Astrocyte (in vitro differentiated cells and primary cell): ENCODE data around the gene RPUSD1. TPM values are rescaled to one million over a fixed set of nuclear protein-coding genes. Genes with fewer than 3 reads are reported as not detected.

Experiments
- DNase-seq: peaks from one replicate; pipeline ENCODE4 v3.0.0-alpha.2; 2010; ENCODE audit warnings: low read depth
- FAIRE-seq: peaks from 2 replicates; lab custom pipeline; 2011; peaks lifted over from hg19 to GRCh38; lab: Jason Lieb, UNC
- H2AFZ ChIP-seq: 2 replicates; pipeline ENCODE4 v1.6.0; 2012; ENCODE audit warnings: low read depth, low read length, inconsistent platforms
- H3K27ac ChIP-seq: 2 replicates; pipeline ENCODE4 v1.5.1; 2011; ENCODE audit warnings: low read depth, low read length, inconsistent platforms
- H3K27me3 ChIP-seq: 2 replicates; pipeline ENCODE4 v1.6.0; 2011; ENCODE audit warnings: low read length, inconsistent platforms; ENCODE audit not compliant: insufficient read depth
- H3K36me3 ChIP-seq: 2 replicates; pipeline ENCODE4 v1.5.1; 2011; ENCODE audit warnings: low read length, inconsistent platforms; ENCODE audit not compliant: insufficient read depth
- H3K4me1 ChIP-seq: 2 replicates; pipeline ENCODE4 v1.5.1; 2011; ENCODE audit warnings: low read length, inconsistent platforms; ENCODE audit not compliant: insufficient read depth
- H3K4me2 ChIP-seq: 2 replicates; pipeline ENCODE4 v1.6.0; 2012; ENCODE audit warnings: low read length, inconsistent platforms
- H3K4me3 ChIP-seq: 2 replicates; pipeline ENCODE4 v1.5.1; 2011; ENCODE audit warnings: low read depth, mild to moderate bottlenecking, low read length, inconsistent platforms; ENCODE audit not compliant: insufficient read depth
- H3K79me2 ChIP-seq: 2 replicates; pipeline ENCODE4 v1.6.0; 2012; ENCODE audit warnings: mild to moderate bottlenecking, low read length, inconsistent platforms; ENCODE audit not compliant: insufficient read depth
- H3K9ac ChIP-seq: 2 replicates; pipeline ENCODE4 v1.6.0; 2012; ENCODE audit warnings: mild to moderate bottlenecking, low read length, inconsistent platforms
- H3K9me3 ChIP-seq: 2 replicates; pipeline ENCODE4 v1.5.1; 2012; ENCODE audit warnings: low read depth, mild to moderate bottlenecking, low read length, inconsistent platforms; ENCODE audit not compliant: insufficient read depth
- H4K20me1 ChIP-seq: 2 replicates; pipeline ENCODE4 v1.6.0; 2012; ENCODE audit warnings: low read length, inconsistent platforms; ENCODE audit not compliant: insufficient read depth
- H3K27ac Mint-ChIP-seq: one replicate; pipeline ENCODE4 v1.8.0; 2021; ENCODE audit warnings: mild to moderate bottlenecking, mixed read lengths; ENCODE audit not compliant: unreplicated experiment
- H3K27me3 Mint-ChIP-seq: one replicate; pipeline ENCODE4 v1.8.0; 2021; ENCODE audit warnings: low read depth, mixed read lengths; ENCODE audit not compliant: unreplicated experiment
- H3K36me3 Mint-ChIP-seq: one replicate; pipeline ENCODE4 v1.8.0; 2021; ENCODE audit warnings: low read depth, mixed read lengths; ENCODE audit not compliant: unreplicated experiment
- H3K4me1 Mint-ChIP-seq: one replicate; pipeline ENCODE4 v1.8.0; 2021; ENCODE audit warnings: low read depth, mixed read lengths; ENCODE audit not compliant: unreplicated experiment
- H3K4me3 Mint-ChIP-seq: one replicate; pipeline ENCODE4 v1.8.0; 2021; ENCODE audit warnings: mild to moderate bottlenecking, moderate library complexity, mixed read lengths; ENCODE audit not compliant: unreplicated experiment
- H3K9me3 Mint-ChIP-seq: one replicate; pipeline ENCODE4 v1.8.0; 2021; ENCODE audit warnings: mild to moderate bottlenecking, mixed read lengths; ENCODE audit not compliant: unreplicated experiment
- CTCF ChIP-seq: IDR thresholded peaks from 2 replicates; pipeline ENCODE4 v1.5.1; 2011; ENCODE audit warnings: low read depth, mild to moderate bottlenecking, inconsistent platforms, low read length, moderate library complexity; ENCODE audit not compliant: insufficient read depth
- EZH2 ChIP-seq: IDR thresholded peaks from 2 replicates; pipeline ENCODE4 v1.6.1; 2012; ENCODE audit warnings: mild to moderate bottlenecking, low read length, inconsistent platforms; ENCODE audit not compliant: insufficient read depth
- total RNA-seq: library from RNA; stranded (reverse); gene quantifications from 2 replicates; pipeline ENCODE4 v1.2.1, GENCODE V29; 2021

RPUSD1 gene
- total RNA-seq, 1 donor from 2014 or later: 28.8 TPM

GRCh38 chr16:775236-775796, 12.9 kb downstream of the RPUSD1 start:
- Histone ChIP-seq H3K27me3 (no peaks in the 10 kb centered on the region), H3K4me1 (peaks cover 10% of the 10 kb centered on the region), H3K4me2 (no peak overlapping the region), H3K27ac (no peak overlapping the region), H3K4me3 (no peak overlapping the region), H3K9ac (no peak overlapping the region), H4K20me1 (no peaks in the 10 kb centered on the region), H3K36me3 (no peaks in the 10 kb centered on the region), H2AFZ (no peak overlapping the region), H3K9me3 (no peaks in the 10 kb centered on the region), H3K79me2 (no peaks in the 10 kb centered on the region)
- TF ChIP-seq CTCF (no peak), EZH2 (no peak)
- Mint-ChIP-seq H3K27ac (no peak overlapping the region), H3K36me3 (no peaks in the 10 kb centered on the region), H3K4me3 (no peak overlapping the region), H3K27me3 (peaks cover 8% of the 10 kb centered on the region), H3K9me3 (no peaks in the 10 kb centered on the region), H3K4me1 (peaks cover 4% of the 10 kb centered on the region)
- no peak for FAIRE-seq
- DNase-seq: no peak

GRCh38 chr16:774086-775001, 13.8 kb downstream of the RPUSD1 start:
- no peaks in the 10 kb centered on the region for H3K79me2 ChIP-seq
- no peak overlapping the region for H3K27ac ChIP-seq
- H3K4me1 ChIP-seq: peaks cover 10% of the 10 kb centered on the region
- TF ChIP-seq CTCF (no peak), EZH2 (no peak)
- no peaks in the 10 kb centered on the region for H3K36me3 ChIP-seq
- H3K9me3 ChIP-seq: no peaks in the 10 kb centered on the region
- no peak overlapping the region for H3K4me3 ChIP-seq
- Mint-ChIP-seq H3K27ac (no peak overlapping the region), H3K9me3 (no peaks in the 10 kb centered on the region), H3K4me1 (peaks cover 4% of the 10 kb centered on the region), H3K27me3 (peaks cover 6% of the 10 kb centered on the region), H3K36me3 (no peaks in the 10 kb centered on the region), H3K4me3 (no peak overlapping the region)
- DNase-seq (no peak), FAIRE-seq (no peak)
- no peaks in the 10 kb centered on the region for H4K20me1 ChIP-seq
- no peaks in the 10 kb centered on the region for H3K27me3 ChIP-seq
- no peak overlapping the region for H3K4me2 ChIP-seq
- no peak overlapping the region for H2AFZ ChIP-seq
- H3K9ac ChIP-seq: no peak overlapping the region

- Mint-ChIP-seq H3K36me3 (no peaks in the 10 kb centered on the region), H3K9me3 (no peaks in the 10 kb centered on the region), H3K27ac (no peak overlapping the region)
These were observed 15.2 kb downstream of the RPUSD1 start for GRCh38 chr16:772959-773358.

More at GRCh38 chr16:772959-773358, 15.2 kb downstream of the RPUSD1 start:
- Histone ChIP-seq H3K27me3 (no peaks in the 10 kb centered on the region), H3K4me1 (peaks cover 5% of the 10 kb centered on the region), H3K36me3 (no peaks in the 10 kb centered on the region), H3K4me3 (no peak overlapping the region), H3K9ac (no peak overlapping the region), H2AFZ (no peak overlapping the region), H3K27ac (no peak overlapping the region), H3K79me2 (no peaks in the 10 kb centered on the region), H4K20me1 (no peaks in the 10 kb centered on the region), H3K4me2 (no peak overlapping the region), H3K9me3 (no peaks in the 10 kb centered on the region)
- H3K4me3 Mint-ChIP-seq: no peak overlapping the region
- H3K27me3 Mint-ChIP-seq: peaks cover 6% of the 10 kb centered on the region
- no peak for DNase-seq
- peaks cover 4% of the 10 kb centered on the region for H3K4me1 Mint-ChIP-seq
- FAIRE-seq: no peak
- no peak for TF ChIP-seq EZH2
- no peak for TF ChIP-seq CTCF
